C4-2B (cell line): ENCODE data around the gene HSPA8.
A peak's percentile ranks its signal among the peaks of the same experiment; 100 is the strongest.

Experiments
- CTCF ChIP-seq: fragments of 450-650 bp; conservative IDR thresholded peaks from 2 replicates; pipeline ENCODE4 v1.5.1; 2017; ENCODE audit warnings: mild to moderate bottlenecking
- ZFX ChIP-seq: fragments of 450-650 bp; IDR thresholded peaks from 2 replicates; pipeline ENCODE4 v1.6.1; 2017

DNA sequence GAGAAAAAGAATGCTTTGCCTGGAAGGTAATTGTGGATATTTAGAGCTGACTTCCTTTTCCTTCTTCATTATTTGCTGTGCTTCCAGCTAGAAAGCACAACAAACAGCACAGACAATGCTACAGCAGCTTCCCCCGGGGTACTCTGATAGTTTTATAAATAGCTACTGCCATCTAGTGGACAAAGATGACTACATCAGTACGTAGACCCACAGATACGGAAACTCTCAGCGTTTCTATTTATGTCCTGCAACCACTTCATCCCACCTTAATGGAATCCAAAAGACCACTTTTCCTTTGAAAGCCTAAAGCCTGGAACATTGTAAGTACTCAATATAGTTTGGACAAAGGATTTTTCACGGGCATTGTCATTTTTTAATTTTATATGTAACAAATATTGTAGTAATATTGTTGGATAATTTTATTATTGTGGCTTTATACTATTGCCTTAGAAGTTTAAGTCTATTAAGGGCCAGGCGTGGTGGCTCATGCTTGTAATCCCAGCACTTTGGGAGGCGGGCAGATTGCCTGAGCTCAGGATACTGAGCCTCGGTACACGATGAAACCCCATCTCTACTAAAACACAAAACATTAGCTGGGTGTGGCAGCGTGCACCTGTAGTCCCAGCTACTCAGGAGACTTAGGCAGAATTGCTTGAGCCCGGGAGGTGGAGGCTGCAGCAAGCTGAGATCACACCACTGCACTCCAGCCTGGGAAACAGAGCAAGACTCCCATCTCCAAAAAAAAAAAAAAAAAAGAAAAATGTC lies 7.5 kb downstream of the HSPA8 start:
- peak; percentile 83 for TF ChIP-seq CTCF
- no peak for TF ChIP-seq ZFX
